Stimulated activated CD8-positive, alpha-beta memory T cell treated with anti-CD3 and anti-CD28 coated beads, Interleukin-12 subunit alpha, Interleukin-12 subunit beta, amount 100 ng/mL, for 24 hours (primary cell): ENCODE data around the gene NCSTN.
A peak's percentile ranks its signal among the peaks of the same experiment; 100 is the strongest.
"Not testable (repeated sequence)": the region's sequence is repeated elsewhere in the genome, so short reads cannot be mapped to it uniquely, and the experiment has no call there.

Experiments
- DNase-seq: peaks from one replicate; pipeline ENCODE4 v3.0.0-alpha.2; 2020; ENCODE audit errors: extremely low read depth

Gene NCSTN

DNA sequence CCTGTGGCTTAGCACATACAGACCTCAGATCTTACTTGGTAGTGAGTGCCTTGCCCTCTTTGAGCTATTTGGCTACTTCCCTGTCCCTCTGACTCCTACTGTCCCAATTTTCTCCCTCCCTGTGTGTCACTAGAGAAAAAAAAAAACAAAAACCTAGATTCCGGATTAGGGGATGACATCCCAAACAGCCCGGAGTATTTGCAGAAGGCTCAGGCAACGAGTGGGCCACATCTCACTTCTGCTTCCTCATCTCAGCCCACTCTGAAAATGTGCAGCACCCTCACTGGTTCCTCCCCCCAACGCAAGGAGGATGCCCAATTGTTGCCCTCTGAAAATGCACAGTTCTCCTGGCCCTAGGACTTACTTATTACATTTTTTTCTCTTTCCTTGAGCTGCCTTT, 28.6 kb downstream of the NCSTN start:
- no peak for DNase-seq

DNA sequence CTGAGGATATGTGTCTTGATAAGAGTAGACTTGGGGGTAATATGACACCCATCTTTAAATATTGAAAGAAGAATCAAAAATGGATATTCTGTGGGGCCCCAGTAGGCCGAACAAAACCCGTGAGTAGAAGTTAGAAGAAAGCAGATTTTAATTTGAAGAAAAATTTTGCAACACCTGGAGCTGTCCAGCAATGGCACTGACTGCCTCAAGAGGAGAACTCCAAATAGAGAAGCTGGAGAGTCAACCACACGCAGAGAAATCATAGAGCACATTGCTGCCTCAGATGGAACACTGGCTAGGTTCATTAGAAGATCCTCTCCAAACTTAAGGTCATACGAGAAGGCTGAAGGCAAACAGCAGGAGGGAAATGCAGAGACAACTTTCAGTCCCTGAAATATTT, 30.5 kb downstream of the NCSTN start:
- no peak for DNase-seq

DNA sequence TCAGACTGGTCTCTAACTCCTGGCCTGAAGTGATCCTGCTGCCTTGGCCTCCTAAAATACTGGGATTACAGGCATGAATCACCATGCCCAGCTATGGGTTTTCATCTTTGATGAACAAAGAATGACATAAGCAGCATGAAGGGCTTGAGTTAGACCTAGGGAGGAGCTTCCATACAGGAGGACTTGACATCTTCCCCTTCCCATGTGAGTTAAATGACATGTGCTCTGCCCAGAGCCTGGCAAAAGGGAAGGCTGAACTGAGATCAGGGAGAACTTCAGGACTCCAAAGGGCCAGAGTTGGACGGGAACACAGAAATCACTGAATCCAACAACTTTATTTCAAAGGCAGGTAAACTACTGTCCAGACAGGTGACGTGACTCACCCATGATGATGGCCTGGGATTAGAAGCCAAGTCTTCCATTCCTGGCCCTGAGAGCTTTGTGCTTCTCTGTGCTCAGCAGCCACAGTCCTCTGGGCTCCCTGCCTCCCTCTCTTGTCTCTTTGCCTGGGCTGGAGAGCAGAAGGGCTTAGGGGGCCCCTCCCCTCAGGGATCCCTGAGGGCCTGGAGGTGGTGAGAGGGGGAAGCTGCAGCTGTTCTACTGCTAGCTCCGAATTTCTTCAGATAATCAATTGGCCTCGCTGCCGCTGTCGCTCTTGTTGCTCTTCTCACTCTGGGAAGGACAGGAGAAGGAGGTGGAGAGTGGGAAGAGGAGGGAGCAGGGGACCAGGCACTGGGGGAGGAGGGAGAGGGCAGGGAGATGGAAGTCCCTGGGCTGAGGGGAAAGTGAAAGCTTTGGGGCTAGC, 31.3 kb downstream of the NCSTN start:
- DNase-seq: no peak

DNA sequence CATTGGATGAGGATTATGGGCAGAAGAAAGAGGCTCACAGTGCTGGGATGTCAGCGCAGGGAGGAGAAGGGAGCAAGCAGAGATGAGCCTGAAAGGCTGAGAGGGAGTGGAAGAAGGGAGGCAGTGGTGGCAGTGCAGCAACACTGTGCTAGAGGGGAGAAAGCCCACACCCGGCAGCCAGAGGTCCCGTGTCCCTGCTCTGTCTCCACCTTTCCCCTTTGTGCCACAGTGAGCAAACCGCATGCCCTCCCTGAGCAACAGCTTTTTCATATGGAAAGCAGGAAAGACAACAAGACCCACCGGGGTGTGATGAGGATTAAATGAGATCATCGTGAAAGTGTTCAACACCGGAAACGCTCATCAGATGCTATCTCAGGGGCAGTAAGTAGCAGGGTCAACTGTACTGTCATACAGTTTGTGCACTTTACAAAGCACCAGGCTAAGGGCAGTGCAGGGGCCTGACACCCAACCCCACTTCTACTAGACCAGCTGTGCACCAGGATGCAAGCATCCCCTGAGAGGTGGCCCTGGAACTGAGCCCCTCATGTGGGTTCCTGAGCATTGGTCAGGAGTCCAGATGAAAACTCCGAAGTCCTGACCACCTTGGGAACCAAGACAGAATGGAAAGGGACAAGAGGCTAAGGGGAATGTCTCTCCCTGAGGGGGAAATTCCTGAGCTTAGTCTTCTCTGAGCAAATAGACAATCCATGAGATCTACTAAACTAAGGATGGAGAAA, 32.8 kb downstream of the NCSTN start:
- no peak for DNase-seq

DNA sequence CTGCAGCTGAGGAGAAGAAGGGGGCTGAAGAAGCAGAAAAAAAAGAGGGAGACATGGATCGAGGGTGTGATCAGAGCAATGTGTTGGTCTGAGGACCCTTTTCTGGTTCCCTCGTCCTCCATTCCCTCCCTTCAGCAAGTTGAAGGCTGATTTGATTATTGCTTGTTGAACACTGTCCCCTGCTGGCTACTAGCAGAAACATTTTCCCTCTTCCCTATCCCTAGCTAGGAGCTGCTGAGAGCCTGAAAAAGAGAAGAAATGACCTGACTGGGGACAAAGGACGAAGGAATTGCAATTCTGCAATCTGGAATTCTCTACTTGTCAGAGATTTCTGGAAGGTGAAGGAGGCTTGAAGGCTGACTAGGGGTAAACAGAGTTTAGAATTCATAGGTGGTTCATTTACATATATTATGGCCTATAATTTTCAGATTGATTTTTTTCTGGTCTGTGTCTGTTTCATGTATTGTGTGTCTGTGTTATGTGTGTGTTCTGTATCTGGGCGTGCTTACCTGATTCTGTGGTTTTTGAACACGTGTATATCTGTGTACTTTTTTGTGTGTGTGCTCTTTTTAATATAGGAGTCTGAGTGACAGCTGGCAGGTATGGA, 33.4 kb downstream of the NCSTN start:
- no peak for DNase-seq

DNA sequence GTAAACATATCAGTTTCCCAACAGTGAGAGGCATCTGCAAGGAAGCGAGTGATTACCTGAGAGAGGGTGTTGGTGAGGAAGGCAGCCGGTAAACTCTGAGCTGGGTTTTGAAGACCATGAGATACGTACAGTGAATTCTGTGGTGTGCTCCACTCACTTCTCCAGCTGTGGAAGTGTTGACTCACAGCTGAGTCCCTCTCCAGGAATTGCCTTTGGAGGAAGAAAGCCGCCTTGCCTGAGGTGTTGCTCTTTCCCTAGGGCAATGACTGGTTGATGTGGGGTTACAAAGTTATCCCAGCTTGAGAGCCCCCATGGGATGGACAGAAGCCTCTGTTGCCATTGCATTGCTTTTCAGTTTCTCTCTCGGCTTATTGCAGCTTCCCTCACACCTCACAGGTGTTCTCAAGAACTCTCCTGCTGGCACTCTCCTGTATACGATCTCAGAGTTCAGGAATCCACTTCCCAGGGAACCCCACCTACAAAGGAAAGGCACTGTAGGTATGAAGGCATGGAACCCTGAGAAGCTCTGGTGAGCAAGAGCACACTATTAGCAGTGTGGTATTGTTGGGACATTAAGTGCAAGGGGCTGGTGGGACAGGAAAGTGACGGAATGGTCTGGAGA, 34.5 kb downstream of the NCSTN start:
- DNase-seq: no peak

DNA sequence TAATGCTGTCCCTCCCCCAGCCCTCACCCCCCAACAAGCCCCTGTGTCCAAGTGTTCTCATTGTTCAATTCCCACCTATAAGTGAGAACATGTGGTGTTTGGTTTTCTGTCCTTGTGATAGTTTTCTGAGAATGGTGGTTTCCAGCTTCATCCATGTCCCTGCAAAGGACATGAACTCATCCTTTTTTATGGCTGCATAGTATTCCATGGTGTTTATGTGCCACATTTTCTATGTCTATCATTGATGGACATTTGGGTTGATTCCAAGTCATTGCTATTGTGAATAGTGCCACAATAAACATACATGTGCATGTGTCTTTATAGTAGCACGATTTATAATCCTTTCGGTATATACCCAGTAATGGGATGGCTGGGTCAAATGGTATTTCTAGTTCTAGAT, 41.6 kb downstream of the NCSTN start:
- DNase-seq: not testable (repeated sequence)

DNA sequence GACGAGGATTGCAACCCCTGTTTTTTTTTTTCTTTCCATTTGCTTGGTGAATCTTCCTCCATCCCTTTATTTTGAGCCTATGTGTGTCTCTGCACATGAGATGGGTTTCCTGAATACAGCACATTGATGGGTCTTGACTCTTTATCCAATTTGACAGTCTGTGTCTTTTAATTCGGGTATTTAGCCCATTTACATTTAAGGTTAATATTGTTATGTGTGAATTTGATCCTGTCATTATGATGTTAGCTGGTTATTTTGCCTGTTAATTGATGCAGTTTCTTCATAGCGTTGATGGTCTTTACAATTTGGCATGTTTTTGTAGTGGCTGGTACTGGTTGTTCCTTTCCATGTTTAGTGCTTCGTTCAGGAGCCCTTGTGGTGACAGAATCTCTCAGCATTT, 45.2 kb downstream of the NCSTN start:
- DNase-seq: not testable (repeated sequence)

DNA sequence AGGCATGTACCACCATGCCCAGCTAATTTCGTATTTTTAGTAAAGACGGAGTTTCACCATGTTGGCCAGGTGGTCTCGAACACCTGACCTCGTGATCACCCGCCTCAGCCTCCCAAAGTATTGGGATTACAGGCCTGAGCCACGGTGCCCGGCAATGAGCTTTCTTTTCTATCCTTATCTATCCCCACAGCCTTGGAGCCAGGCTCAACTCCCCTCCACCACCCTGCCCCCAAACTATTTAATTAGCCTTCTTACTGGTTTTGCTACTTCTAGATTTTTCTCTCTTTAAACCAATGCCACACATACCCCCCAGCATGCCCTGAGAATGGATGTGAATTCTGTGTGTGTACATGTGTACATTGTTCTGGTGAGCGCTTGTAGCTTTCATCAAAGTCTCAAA, 51.5 kb downstream of the NCSTN start:
- no peak for DNase-seq

DNA sequence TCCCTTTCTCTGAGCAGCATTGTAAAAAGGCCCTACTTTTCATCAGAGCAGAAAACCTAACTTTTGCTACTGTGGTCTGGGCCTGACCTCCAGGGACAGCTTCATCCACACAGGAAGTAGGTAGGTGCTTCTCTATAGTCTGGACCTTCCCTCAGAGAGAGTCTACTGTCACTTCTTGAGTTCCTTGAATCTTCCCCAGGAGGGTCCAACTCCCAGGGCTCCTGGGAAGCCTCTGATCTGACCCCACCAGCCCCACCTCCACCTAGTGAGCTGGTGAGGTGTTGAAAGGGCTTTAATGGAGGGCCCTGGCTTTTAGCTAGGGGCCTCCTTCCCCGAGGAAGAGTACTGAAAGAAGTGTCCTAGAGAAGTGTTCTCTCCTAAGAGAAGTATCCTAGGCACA, 54.5 kb downstream of the NCSTN start:
- no peak for DNase-seq

DNA sequence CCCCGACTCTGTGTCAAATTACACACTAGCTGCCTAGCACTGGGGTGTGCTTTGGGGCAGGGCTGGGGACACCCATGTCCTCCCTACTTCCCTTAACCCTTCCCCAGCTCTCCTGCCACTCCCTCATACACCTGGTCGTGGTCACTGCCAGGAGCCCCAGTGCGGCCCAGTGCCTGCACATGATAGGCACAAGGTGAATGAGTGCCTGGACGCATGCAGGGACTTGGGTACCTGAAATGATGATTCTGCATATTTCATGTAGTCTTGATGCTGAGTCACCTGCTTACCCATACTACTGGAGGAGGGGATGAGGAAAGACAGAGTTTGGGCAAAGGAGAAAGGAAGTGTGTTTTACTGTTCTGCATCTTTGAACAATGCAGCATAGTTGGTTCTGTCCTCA, 55.6 kb downstream of the NCSTN start:
- DNase-seq: no peak

DNA sequence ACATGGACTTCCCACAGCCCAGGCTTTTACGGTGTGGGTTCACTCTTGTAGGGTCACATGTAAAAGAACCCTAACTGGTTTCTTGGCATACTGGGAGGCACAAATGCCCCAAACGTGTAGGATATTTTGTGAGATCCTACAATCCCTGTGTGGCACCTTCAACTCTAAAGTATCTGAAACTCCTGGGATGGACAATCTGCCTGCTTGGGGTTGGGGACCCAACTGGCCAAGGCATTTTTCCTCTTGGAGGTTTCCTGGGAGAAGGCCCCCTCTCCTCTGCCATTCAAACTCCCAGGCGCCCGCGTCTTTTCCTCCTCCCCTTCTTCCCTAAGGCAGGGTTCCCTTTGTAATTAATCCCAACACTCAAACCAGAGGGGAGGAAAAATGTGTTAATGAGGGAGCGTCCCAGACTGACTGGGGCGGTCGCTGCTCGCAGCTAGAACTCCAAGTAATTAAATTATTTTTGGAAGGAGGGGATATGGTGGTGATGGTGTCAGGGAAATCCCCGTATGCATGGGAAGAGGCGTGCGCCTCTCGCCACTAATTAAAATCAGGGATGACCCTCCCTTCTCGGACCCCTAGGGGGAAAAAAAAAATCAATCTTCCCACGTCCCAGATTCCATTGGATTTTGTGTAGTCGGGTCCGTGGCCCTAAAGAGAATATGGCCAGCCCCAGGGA, 56.5 kb downstream of the NCSTN start:
- DNase-seq: no peak

DNA sequence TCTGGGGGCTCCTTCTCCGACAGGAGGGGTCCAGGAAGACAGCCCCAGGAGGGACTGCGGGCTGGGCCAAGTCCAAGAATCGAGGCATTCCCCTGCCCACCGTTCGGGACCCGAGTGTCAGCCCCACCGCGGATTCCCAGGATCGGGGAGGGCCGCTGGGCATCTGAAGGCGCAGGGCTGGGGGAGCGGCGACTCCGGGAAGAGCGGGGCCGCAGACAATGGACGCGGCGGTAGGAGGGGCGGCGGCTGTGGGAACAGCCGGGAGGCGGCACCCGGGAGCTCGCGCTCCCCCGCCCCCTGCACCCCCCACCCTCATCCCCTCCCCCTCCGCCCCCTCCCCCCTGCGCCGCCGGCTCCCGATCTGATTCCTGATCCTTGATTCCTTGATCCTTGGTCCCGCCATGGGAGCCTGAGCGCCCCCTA, 57.1 kb downstream of the NCSTN start, which contains the start of gene VANGL2:
Gene VANGL2 (plus strand): TSS at position 342 of the 423 bp plus-strand sequence. CDS start 15,274 bp downstream, outside the sequence.
- DNase-seq: peak; percentile 8

DNA sequence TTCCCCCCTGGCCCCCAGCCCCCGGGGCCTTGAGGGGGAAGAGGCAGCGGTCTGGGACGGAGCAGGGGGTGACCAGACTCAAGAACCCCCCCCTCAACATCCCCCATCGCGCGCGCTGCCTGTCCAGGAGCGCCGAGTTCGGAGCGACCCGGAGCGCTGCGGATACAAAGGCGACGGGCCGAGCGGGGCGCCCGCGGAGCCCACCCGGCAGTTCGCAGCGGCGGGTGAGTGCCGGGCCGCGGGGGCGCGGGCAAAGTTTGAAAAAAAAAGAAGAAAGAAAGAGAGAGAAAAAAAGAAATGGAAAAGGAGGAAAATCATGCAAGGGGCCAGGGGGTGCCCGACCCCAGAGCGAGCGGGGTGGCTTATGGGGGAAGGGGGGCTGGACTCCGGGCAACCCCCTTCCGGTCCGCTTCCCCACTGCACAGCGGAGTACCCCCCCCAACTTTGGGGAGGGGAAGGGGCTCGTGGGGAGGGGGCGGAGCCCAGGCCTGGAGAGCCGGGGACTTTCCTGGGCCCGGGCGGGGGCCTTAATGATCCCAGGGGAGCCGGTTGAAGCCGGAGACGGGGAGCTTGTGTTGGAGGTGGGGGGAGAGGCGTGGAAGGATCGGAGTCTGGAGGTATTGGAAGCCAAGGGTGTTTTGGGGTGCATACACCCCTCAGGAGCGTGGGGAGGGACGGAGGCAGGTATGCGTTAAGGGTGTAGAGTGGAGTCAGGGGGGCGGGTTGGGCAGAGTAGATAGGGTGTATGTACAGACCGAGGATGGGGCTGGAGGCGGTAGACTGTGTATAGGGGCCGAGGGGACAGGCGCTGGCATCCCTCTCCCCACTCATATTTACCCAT, 57.7 kb downstream of the NCSTN start:
- no peak for DNase-seq

DNA sequence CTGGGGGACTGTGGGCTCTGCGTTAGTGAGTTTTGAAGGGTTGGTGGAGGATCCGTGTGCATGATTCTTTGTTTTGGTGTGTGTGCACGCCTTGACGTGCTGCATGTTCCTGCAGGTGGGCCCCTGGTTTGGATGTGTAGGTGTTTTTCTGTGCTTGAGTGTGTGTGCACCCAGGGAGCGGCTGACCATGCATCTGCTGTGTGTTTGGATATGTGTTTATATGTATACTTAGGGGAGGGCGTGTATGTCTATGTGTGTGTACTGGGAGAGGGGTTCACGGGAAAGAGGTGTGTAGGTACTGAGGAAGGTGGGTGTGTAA, 58.3 kb downstream of the NCSTN start:
- DNase-seq: no peak

DNA sequence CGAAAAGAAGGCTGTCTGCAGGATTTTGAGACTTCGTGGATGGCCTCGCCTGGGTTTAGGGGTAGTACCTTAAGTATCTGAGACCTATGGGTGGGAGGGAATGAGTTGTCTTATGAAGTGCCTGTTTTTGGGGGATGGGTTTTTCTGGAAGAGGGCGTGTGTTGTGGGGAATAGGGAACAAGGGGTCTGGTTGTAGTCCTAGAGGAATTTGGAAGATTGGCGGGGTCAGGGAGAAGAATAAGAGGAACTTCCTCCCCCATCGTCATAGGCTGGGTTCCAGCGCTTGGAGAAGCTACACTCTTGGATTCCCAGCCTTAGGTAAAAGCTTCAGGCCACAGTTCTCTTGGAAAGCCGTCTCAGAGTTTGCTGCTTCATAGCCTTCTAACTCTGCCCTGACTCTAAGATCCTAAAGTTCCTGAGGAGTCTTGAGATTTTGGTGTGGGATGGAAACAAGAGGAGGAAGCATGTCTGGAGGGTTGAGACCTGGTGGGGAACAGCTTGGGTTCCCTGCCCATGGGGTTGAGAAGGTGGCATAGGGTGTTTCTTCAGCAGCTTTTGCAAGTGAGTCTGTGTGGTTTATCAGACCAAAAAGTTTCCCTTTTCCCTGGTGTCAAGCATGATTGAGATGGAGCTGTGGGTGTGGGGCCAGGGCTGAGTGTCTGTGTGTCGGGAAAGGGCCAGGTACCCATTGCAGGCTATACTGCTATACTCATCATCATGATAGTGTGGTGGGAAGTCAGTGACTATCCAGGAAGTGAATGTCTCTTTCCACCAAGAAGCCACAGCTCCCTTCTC, 59.0 kb downstream of the NCSTN start:
- DNase-seq: no peak

DNA sequence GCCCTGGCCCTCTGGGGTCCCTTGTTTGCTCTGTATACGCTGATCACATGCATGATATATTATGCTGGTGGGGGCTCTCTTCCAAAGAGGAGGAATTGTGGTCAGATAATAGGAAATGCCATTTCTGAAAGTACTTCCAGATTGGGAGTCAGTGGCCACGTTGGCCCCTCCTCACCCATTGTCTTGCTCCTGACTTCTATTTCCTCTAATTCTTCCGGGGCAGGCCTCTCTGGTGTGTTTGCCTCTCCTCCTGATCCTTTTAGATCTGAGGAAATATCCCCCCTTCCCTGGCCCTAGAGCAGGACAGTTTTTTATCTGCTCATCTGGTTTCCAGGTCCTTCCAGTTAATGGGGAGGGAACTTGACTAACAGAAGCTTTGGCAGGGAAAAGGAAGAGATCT, 60.1 kb downstream of the NCSTN start:
- no peak for DNase-seq

DNA sequence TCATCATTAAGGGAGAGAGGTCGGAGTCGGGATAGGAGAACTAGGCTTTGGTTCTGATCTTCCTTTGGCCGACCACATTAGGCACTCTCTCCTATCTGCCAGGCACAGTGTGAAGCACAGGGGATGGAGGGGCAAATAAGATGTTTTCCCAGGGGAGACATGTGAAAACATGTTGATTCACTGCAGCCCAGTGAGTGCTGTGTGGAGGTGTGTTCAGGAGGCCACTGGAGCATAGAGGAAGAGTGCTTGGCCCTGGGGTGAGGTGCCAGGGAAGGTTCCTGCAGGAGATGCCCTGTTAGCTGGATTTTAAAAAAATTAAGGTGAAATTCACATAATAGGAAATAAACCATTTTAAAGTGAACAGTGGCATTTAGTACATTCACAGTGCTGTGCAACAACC, 60.9 kb downstream of the NCSTN start:
- no peak for DNase-seq

DNA sequence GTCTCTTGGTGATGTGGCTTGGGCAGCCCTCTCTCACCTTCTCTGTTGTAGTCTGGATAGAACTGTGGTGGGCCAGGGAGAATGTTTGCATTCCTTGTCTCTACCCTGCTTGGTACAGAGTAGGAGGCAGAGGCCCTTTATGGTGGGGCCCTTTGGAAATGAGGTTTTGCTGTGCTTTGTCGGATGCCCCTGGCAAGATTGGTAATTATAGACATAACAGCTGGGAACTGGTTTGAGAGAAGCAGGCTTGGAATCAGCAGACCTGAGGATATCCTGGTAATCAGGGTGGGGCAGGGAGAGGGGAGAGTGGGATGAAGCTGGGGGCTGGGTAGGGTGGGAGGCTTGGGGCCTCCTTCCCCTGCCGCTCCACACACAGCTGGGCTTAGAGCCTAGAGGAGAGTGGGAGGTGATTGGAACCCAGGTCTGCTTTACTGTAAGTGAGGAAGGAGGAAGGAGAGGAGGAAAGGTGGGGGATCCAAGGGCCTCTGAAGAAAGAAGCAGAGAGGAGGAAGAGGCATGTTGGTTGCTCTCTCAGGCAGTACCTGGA, 62.2 kb downstream of the NCSTN start:
- DNase-seq: no peak
